HG03066 (cell line): Measurements from ENCODE around the gene ZNF148.

Source experiments
- ATAC-seq: cut with Tn5 transposase; IDR thresholded peaks from one replicate; pipeline ENCODE4 v1.9.1; 2021; ENCODE audit warnings: low read depth; ENCODE audit not compliant: unreplicated experiment

Gene ZNF148

DNA sequence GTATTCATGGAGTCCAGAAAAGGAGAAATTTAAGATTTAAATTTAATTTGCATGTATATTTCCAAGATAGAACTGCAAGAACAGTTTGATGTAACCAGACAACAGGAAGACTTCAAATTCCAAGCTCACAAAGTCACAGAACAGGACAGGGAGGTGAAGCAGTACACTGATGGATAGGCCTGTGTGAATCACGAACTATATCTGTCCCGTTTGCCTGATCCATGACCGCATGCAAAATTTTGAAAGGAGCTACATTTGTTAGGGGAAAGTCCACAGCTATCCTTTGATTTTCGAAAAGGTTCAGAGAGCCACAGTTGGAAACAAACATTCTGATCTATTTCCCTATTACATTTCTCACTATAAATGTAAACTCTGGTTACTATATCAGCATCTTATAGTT lies 83.1 kb downstream of the ZNF148 start:
- no peak for ATAC-seq

DNA sequence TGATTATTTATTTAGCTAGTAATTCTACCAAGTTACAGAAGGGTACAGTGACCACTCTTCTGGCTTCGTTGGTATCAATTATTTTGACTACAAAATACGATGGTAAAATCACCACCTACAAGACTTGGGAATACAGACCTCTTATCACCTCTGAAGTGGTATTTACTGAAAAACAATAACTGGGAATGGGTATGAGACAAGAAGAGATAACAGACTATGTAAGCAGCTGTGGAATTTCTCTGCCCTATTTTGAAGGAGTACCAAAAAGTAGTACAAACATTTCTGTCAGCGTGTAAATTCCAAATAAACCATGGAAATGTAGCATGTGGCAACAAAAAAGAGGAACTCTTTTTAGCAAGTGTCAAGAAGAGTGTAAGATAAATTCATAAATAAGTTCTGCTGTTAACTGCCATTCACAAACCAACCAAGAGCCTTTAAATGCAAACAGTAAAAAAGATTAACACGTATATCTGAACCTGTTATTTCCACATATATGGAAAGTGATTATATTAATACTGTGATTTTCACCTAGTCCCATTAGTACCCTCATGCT lies 85.6 kb downstream of the ZNF148 start:
- no peak for ATAC-seq

DNA sequence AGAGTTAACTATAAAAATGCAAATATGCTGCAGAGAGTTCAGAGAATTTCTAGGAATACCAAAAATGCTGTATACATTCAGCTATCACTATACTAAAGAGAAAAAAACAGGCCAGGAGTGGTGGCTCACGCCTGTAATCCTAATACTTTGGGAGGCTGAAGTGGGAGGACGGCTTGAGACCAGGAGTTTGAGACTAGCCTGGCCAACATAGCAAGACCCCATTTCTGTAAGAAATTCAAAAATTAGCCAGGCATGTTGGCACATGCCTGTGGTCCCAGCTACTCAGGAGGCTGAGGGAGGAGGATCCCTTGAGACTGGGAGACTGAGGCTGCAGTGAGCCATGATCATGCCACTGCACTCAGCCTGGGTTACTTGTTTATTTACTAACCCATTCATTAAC lies 87.9 kb downstream of the ZNF148 start:
- ATAC-seq, result no peak

DNA sequence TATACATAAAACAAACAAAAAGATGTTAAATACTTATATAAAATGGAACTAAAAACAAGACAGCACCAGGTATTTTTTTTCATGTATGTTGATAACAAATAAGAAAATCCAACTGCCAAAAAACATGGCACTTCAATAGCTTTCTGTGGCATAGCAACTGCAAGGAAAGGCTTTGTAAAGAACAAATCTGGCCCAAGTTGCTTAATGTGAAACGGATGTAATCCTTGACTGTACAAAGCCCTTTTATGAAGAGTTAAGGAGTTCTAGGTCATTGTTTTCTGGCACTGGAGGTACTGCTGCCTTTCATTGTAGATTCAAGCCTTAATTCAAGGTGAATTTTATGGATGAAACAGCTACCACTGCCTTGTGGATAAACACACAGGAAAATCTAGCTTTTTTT lies 93.7 kb downstream of the ZNF148 start:
- ATAC-seq, result no peak

DNA sequence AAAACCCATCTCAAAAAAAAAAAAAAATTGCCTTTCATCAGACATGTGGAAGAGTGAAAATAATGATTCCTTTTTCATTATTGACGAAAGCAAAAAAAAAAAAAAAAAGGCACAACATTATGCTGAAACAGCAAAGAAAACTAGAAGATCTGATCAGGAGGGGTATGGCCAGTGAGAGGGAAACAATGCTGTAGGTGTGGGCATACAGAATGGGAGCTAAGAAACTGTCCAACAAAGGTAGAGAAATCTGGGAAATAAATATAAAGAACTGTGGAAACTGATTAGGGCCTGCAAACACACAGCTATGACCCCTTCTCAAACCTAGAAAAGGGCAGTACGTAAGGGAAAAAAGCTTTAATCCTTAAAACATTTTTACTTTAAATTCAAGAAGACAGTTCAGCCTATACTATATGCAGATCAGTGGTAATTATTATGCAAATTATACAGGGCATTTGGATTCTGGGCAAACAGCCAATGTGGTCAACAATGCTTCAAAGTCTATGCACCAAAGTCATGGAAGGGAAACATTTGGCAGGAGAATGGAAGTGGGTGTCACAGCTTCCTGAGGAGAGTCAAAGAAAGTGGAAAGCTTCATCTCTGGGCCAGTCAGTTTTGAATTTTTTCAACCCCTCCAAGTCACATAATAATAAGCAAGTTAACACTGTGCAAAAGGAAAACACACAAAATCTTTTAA lies 94.3 kb downstream of the ZNF148 start:
- ATAC-seq, result no peak

DNA sequence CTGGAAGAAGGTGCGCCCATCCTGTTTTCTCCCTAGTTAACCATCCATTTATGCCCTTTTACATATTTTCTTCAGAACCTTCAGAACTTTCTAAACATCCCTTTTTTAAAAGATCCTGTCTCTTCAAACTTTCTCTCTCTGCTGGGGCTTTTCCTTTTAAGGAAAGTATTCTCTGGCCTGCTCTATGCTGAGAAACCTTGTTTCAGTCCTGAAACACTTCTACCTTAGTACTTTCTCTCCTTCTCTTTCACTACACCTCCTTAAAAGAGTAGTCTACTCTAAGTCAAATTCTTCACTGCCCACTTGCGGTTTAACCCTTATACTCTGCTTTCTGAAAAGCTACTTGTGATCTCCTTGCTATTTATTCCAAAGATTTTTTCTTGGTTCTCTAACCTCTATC lies 97.0 kb downstream of the ZNF148 start:
- no peak for ATAC-seq

DNA sequence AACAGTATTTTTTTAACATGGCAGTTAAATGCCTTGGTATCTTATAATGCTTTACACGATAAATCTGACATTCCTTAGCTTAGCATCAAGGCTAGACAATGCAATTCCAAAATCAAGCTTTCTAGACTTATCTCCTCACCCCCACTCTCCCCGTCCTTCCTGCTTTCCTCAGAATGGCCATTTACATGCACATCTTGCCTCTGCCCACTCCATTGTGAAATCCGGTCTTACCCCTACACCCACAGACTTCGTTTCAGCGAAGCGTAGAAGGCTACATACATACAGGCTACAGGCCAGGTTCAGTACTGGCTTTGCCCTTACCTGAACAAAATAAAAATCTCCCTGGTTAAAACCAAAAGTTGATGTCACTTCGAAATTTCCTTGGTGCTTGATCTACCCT lies 104.0 kb downstream of the ZNF148 start:
- no peak for ATAC-seq

DNA sequence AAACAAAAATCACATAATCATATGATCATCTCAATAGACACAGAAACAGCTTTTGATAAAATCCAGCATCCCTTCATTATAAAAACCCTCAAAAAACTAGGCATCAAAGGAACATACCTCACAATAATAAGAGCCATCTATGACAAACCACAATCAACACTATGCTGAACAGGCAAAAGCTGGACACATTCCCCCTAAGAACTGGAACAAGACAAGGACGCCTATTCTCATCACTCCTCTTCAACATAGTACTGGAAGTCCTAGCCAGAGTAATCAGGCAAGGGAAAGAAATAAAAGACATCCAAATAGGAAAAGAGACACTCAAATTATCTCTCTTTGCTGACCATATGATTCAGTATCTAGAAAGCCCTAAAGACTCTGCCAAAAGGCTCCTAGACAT lies 107.7 kb downstream of the ZNF148 start:
- no peak for ATAC-seq

DNA sequence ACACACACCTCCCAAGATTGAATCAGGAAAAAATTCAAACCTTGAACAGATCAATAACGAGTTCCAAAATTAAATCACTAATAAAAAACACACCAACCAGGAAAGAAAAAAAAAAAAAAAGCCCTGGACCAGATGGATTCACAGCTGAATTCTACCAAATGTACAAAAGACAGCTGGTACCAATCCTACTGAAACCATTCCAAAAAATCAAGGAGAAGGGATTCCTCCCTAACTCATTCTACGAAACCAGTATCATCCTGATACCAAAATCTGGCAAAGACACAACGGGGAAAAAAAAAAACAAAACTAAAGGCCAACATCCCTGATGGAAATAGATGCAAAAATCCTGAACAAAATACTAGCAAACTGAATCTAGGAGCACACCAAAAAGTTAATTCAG lies 108.2 kb downstream of the ZNF148 start:
- ATAC-seq, result no peak

DNA sequence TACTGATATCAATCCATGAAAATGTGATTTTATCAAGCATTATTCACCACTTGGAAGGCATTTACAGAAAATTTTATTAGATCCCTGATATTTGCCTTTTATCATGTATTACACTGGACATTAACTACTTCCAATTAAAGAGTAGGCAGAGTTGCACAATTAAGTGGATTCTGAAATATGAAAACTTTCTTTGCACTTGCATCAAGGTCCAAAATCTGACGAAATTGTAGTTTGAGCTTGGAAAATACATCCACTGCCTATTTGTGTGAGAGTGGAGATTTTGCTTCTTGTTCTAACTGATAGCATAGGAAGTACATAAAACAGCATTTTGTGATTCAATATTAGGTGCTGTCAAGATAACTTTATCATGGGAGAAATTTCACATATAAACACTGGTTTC lies 113.0 kb downstream of the ZNF148 start:
- ATAC-seq, result no peak

DNA sequence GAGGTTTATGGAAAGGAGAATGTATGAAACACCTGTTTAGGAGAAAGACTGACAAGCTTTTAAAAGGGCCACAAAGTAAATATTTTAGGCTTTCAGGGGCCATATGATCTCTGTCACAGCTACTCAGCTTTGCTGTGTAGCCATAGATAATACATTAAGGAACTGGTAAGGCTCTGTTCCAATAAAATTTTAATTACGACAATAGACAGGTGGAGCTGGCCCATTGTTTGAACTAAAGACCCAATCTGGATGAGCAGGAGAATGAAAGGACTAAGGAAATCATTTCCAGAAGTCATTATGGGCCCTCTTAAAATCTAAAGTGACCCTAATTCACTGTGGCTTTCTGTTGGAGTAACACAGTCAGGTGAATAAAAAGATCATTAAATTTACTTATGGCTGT lies 114.1 kb downstream of the ZNF148 start:
- no peak for ATAC-seq

DNA sequence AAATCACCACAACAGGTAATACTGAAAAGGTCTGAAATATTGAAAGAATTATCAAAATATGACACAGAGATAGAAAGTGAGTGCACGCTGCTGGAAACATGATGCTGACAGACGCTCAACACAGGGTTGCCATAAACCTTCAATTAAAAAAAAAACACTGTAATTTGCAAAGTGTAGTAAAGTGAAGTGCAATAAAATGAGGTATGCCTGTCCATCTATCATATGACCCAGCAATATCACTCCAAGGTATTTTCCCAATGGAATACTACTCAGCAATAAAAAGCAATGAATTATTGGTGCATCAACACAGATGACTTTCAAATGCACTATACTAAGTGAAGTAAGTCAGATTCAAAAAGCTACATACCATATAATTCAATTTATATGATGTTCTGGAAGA lies 115.0 kb downstream of the ZNF148 start:
- no peak for ATAC-seq

DNA sequence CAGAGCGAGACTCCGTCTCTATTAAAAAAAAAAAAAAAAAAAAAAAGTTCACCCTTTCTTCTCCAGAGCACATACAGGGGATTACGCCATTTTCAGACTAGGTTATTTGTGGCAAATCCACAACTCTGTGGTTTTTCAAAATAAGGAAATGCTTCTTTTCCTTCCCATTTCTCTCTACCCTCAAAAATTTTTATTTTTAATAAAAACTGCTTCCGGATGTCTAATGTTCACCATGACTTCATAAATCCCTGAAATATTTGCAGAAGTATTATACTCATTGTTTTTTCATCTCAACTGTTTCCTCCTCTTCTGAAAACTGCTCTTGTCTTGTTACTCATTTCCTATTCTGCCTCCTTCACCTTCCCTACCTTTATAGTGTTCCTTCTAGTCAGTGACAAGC lies 117.6 kb downstream of the ZNF148 start:
- no peak for ATAC-seq

DNA sequence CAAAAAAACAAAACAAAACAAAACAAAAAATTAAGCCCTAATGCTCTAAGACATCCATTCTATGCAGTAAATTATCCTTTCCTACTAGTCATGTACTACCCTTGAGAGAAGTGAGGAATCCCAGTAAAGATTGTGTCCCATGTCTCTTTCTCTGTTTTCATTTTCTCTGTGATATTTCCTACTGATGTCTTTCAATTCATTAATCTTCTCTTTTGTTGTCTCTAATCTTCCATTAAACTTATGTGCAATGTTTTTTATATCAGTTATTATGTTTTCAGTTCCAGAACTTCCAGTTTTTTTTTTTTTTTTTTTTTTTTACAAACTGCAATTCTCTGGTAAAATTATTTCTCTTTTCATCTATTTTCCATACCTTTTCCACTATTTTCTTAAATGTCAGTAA lies 118.5 kb downstream of the ZNF148 start:
- ATAC-seq, result no peak

DNA sequence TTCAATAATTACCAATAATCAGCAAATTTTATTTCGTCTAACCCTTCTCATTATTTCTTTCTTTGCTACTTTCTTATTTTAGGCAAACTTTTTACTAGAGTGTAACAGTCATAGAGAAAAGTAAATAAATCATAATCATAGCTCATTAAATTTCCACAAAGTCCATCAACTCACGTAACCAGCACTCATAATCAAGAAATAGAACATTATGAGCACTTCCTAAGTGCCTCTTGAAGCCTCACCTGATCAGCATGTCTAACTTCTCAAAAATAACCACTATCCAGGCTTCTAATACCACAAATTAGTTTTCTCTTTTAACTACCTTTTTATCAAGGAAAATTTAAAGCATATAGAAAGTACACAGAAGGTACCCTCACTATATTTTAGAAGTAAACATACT lies 124.2 kb downstream of the ZNF148 start:
- ATAC-seq, result no peak

DNA sequence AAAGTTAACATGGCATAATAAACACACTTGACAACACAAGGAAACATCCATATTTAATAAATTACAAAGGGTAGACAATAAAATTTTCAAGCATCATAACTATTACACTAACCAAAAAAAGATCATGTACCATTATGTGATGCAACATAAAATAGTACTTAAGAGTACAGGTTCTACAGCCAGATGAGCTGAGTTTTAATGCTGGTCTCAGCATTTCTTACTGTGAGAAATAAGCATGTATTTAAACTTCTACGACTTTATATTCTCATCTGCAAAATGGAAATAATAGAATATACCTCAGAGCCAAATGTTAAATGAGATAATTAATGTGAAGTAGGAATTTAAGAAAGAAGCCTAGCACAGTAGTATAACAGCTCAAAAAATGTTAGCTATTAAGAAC lies 128.9 kb downstream of the ZNF148 start:
- no peak for ATAC-seq

DNA sequence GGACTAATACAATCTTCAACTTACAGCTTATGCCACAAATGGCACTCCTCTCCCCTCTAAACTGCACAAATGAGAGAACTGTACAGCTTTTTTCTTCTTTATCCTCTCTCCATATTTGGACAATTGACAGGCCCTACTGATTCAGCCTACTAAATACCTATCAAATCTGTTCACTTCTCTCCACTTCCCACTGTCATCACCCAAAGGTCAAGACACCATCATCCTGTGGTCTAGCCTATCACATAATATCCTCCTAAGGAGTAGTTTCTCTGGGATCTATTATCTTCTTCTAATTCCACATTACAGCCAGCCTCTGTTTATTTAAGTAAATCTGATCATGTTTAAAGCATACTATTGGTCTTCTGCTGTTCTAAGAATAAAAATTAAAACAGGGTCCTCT lies 129.6 kb downstream of the ZNF148 start:
- no peak for ATAC-seq

DNA sequence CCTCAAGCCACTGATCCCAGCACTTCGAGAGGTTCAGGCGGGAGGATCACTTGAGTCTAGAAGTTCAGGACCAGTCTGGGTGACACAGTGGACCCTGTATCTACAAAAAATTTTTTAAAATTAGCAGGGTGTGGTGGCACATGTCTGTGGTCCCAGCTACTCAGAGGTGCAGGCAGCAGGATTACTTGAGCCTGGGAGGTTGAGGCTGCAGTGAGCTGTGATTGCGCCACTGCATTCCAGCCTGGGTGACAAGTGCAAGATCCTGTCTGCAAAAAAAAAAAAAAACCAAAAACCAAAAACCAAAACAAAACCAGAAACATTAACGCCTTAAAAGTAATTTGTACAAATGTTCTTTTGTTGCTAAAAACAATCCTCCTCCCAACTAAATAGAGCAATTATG lies 134.6 kb downstream of the ZNF148 start:
- ATAC-seq, result no peak

DNA sequence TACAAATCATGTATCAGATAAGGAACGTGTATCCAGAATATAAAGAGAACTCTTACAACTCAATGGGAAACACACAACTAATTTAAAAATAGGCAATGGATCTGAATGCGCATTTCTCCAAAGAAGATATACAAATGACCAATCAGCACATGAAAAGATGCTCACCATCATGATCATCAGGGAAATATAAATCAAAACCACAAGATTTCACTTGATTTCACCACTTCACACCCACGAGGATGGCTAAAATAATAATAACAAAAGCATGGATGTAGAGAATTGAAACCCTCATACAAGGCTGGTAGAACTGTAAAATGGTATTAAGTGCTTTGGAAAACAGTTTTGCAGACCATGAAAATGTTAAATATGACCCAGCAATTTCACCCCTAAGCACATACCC lies 135.9 kb downstream of the ZNF148 start:
- no peak for ATAC-seq

DNA sequence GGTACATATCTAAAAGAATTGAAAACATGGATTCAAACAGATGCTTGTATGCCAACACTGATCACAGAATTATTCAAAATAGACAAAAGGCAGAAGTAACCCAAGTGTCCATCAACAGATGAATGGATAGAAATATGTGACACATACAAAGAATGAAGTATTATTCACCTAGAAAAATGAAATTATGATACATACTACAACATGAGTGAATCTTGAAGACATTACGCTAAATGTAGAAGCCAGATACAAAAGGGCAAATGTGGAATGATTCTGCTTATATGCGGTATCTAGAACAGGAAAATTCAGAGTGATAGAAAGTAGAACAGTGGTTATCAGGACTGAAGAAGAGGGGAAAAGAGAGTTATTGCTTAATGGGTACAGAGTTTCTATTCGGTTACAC lies 136.4 kb downstream of the ZNF148 start:
- ATAC-seq, result no peak

DNA sequence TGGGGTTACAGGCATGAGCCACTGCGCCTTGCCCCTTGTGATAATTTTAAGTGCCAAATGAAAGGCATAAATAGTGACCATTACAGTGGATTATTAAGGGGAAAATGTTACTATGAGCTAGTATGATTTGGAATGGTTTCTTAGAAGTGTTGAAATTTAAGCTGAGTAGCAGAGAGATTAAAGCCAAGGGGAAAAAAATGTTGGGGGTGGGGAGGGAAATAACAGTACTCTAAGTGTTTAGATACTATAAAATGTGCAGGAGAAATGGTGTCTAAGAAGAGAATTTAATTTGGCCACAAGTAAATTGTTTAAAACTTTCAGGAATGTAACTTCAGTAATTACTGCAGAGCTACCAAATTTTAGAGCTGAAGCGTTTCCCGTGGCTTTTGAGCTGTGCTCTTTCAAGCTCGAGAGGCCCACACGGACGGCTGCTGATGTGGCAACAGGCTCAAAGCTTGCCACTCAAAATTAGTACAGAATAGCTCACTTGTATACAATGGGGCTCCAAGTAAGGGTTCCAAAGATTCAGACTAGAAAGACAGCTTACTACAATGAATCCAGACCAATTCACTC lies 138.7 kb downstream of the ZNF148 start:
- ATAC-seq, result no peak

DNA sequence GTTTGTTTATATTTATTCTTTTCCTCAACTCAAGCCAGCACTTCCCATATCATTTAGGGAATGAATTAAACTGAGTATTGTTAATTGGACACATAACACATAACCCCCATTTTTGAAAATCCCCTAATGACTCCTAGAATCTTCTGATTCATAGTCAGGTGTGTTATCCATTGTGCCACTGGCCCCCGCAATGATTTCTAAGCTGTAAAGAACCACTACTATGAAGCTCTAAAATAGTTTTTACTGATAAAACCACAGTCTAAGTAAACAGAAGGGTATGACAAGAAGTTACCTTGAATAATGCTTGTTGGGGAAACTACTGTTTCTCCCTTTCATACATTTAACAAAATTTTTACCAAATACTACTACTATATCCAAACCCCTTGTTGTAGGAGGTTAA lies 140.3 kb downstream of the ZNF148 start:
- ATAC-seq, result no peak

DNA sequence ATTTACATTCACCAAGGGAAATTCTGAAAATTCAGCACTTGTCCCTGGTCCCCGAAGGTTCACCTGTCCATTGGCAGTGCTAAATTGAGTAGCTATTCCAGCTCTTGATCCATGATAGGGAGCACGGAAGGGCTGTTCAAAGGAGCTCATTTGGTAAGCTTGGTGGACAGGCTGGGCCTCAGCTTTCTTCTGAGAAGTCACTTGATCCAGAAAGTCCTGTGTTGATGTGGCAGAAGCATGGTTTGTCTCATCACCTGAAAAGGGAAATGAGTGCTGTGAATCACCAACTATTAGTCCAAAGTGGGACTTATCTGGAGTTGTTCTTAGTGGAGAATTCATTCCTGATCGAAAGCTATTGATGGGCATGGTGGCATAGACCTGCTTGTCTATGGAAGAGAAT lies 142.7 kb downstream of the ZNF148 start:
- no peak for ATAC-seq
